NCI-H2171 treated with DMSO at 0.1 percent for 48 hours (cell line): Measurements from ENCODE around the gene CORO2B.
"Not testable (repeated sequence)": the region's sequence is repeated elsewhere in the genome, so short reads cannot be mapped to it uniquely, and the experiment has no call there.

ENCODE experiments used
- DNase-seq: peaks from one replicate; lab custom pipeline; 2025; lab: John Stamatoyannopoulos, UW

CORO2B gene

DNA sequence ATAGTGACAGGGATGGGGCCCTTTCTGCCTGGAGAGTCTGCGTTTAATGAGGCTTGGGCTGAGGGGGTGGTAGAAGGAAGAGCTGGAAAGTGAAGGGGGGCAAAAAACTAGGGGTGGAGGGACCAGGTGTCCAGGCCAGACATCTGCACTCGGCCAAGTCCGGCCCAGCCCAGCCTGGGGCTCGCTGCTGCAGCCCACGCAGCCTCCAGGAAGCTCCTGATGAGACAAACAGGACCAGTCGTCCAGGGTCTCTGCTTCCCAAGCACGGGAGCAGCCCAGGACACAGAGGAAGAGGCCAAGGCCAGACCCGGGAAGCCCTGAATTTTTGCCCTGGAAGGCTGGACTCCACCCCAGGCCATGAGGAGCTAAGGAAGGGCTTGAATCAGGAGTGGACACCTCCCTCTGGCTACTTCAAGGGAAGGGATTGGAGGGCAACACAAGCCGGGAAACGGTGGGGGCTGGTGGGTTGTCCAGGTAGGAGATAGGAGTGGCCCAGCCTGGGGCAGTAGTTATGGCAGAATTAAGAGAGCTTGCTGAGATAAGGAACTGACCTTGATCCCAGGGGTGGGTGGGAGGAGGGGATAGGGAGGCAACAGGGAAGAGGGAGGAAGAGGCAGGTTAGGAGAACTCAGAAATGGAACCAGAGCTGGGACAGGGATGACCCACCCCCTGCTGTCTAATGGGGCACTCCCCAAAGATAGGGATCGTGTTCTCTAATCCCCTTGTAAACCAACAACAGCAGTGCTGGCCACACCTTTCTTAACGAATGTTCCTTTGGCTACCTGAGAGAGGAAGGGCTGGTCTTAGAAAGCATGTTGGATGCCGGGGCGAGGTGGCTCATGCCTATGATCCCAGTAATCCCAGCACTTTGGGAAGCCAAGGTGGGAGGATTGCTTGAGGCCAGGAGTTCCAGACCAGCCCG lies 152.4 kb downstream of the CORO2B start:
- DNase-seq = no peak

DNA sequence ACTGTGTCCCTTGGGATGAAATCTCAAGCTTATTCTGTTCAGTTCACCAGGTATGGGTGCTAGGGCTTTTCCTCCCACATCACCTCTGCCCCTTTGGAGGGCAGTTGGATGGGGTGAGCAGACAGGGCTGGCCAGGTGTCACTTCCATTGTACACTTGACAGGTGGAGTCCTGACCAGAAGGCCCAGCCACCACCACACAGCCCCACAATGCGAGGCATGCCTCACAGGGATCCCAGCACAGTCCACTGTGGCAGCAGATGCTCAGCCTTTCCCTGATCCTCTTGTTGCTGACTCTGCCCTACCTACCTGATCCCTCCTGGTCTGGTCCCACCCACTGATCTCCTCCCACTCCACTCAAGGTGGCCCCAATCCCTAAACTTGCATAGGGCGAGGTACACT lies 153.7 kb downstream of the CORO2B start:
- DNase-seq = no peak

- no peak for DNase-seq
Measured at GRCh38 chr15:68733666-68734065, 154.9 kb downstream of the CORO2B start.

GRCh38 chr15:68734352-68734751 lies 155.6 kb downstream of the CORO2B start:
- no peak for DNase-seq

DNA sequence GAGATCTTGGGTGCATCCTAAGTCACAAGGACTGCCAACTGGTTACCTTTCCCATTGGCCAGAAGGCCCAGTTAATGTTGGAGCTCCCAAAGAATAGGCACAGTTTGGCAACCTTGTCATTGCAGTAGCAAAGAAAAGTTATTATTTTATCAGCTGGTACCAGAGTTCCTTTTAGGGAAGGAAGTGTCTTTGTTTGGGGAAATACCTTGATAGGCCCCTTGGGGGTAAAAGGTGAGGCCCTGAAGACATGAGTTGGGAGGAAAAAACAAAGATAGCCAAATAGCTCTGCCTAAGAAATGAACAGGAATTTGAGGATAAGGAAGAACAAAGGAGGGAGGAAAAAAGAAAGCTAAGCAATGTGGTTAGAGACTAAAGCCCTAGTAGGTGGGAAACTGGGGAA lies 156.1 kb downstream of the CORO2B start:
- no peak for DNase-seq

GRCh38 chr15:68735610-68736009 lies 156.8 kb downstream of the CORO2B start:
- DNase-seq = no peak

GRCh38 chr15:68739390-68740080 lies 160.7 kb downstream of the CORO2B start:
- DNase-seq = no peak

GRCh38 chr15:68743256-68743655 lies 164.5 kb downstream of the CORO2B start:
- DNase-seq = no peak

DNA sequence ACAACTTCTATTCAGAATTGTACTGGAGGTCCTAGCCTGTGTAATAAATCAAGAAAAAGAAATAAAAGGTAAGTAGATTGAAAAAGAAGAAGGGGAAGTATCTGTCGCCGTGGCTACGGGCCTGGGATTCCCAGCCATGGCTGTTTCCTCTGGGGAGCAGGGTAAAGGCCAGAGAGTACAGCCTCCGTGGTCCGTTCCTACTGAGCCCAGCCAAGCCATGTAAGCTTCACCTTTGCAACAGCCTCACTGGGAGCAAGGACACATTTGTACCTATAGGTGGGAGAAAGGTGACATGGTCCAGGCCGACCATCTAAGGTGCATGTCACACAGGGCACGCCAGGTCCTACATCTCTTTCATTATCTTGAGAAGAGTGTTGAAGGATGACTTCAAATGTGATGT lies 170.6 kb downstream of the CORO2B start:
- no peak for DNase-seq

GRCh38 chr15:68749793-68750192 lies 171.0 kb downstream of the CORO2B start:
- no peak for DNase-seq

DNA sequence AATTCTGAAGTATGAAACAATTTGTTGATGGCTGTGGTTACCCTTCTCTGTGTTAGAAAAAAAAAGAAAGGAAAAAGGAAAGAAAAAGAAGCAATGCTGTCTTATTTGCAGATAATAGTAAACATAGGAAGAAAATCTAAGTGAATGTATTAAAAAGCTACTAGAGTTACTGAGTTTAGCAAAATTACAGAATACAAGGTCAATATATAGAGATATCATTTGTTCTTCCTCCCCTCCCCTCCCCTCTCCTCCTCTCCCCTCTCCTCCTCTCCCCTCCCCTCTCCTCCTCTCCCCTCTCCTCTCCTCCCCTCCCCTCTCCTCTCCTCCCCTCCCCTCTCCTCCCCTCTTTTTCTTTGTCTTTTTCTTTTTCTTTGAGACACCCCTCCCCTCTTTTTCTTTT lies 172.8 kb downstream of the CORO2B start:
- DNase-seq = no peak

DNA sequence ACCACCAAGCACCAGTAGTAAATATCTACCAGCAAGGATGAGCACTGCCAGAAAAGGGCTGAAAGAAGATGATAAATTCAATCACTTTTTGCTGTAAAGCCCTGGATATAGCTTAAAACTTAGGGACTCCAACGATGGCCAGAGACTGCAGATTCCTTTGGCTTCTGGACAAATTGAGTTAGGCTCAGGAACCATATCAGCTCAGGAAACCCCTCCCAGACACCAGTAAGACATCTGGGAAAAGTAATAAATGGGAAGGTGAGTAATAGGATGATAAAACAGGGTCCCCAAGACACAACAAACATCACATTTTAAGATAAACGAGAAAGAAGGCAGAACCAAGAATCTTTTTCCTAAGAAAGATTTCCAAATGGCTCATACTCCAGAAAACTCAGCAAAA lies 176.9 kb downstream of the CORO2B start:
- no peak for DNase-seq

- not testable (repeated sequence) for DNase-seq
Measured at GRCh38 chr15:68759982-68760579, 181.3 kb downstream of the CORO2B start.

DNA sequence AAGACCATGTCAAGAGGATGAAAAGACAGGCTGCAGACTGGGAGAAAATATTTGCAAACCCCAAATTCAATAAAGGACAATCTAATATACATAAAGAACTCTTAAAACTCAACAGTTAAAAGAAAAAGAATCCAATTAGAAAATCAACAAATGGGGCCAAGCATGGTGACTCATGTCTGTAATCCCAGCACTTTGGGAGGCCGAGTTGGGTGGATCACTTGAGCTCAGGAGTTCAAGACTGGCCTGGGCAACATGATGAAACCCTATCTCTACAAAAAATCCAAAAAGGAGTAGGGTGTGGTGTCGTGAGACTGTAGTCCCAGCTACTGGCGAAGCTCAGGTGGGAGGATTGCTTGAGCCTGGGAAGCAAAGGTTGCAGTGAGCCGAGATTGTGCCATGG lies 184.3 kb downstream of the CORO2B start:
- no peak for DNase-seq

DNA sequence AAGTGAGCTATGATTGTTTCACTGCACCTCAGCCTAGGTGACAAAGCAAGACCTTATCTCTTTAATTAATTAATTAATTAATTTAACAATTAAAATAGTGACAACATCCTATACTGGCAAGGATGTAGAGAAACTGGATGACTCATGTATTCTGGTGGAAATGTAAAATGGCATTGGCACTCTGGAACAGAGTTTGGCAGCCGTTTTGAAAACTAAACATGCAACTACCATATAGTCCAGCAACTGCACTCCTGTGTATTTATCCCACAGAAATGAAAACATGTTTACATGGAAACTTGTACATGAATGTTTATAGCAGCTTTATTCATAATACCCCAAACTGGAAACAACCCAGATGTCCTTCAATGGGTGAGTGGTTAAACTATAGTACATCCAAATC lies 185.3 kb downstream of the CORO2B start:
- DNase-seq = no peak

GRCh38 chr15:68765602-68766368 lies 187.0 kb downstream of the CORO2B start:
- peak; percentile 18 for DNase-seq

DNA sequence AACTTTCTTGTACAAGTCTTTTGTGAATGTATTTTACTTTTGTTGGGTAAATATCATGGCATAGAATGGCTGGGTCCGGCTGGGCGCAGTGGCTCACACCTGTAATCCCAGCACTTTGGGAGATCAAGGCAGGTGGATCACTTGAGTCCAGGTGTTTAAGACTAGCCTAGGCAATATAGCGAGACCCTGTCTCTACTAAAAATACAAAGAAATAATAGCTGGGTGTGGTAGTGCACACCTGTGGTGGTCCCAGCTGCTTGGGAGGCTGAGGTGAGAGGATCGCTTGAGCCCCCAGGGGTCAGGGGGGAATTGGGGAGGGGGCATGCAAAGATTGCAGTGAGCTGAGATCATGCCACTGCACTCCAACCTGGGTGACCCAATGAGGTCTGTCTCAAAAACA lies 189.0 kb downstream of the CORO2B start:
- no peak for DNase-seq

DNA sequence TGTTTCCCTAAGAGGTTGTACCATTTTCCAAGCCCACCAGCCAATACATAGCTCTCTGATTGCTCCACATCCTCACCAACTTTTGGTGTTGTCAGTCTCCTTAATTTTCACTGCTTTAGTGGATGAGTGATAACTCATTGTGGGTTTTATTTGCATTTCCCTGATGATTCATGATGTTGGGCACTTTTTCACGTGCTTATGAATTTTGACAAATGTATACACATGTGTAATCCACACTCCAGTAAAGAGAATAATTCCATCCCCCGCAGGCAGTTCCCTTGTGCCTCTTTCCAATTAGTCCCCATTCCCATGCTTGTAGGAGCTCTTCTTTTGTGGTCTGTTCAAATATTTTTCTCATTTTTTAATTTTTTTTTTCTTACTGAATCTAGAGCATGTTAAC lies 189.5 kb downstream of the CORO2B start:
- no peak for DNase-seq

GRCh38 chr15:68769702-68770101 lies 190.9 kb downstream of the CORO2B start:
- DNase-seq = no peak

- no peak for DNase-seq
Measured at GRCh38 chr15:68770216-68770615, 191.4 kb downstream of the CORO2B start.

- no peak for DNase-seq
Measured at GRCh38 chr15:68773036-68773435, 194.2 kb downstream of the CORO2B start.

DNA sequence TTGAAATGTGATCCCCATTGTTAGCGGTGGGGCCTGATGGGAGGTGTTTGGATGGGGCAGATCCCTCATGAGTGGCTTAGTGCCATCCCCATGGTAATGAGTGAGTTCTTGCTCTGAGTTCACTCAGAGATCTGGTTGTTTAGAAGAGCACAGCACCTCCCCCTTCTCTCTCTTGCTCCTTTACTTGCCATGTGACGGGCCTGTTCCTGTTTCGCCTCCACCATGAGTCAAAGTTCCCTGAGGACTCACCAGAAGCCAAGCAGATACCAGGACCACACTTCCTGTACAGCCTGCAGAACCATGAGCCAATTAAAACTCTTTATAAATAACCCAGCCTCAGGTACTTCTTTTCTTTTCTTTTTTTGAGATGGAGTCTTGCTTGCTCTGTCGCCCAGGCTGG lies 195.3 kb downstream of the CORO2B start:
- DNase-seq = peak; percentile 77
